Activated T-helper 17 cell treated with anti-CD3 and anti-CD28 coated beads, Interleukin-2, amount 50 U/mL, for 72 hours (primary cell): ENCODE data around the gene TMEM225B. TPM values are rescaled to one million over a fixed set of nuclear protein-coding genes. Genes with fewer than 3 reads are reported as not detected.
"Not testable (repeated sequence)": the region's sequence is repeated elsewhere in the genome, so short reads cannot be mapped to it uniquely, and the experiment has no call there.

Experiments
- ATAC-seq: fragments of 150-1000 bp; cut with Tn5 transposase; replicated peaks from 2 replicates; pipeline ENCODE4 v1.10.0; 2021; ENCODE audit warnings: mild to moderate bottlenecking, moderate library complexity
- H3K27ac Mint-ChIP-seq: one replicate; pipeline ENCODE4 v1.8.0; 2022; ENCODE audit warnings: mixed read lengths
- H3K27me3 Mint-ChIP-seq: one replicate; pipeline ENCODE4 v1.8.0; 2022; ENCODE audit warnings: mixed read lengths
- H3K36me3 Mint-ChIP-seq: one replicate; pipeline ENCODE4 v1.8.0; 2022; ENCODE audit warnings: low read depth, mild to moderate bottlenecking, mixed read lengths
- H3K4me1 Mint-ChIP-seq: one replicate; pipeline ENCODE4 v1.8.0; 2022; ENCODE audit warnings: mixed read lengths
- H3K4me3 Mint-ChIP-seq: one replicate; pipeline ENCODE4 v1.8.0; 2022; ENCODE audit warnings: mild to moderate bottlenecking, mixed read lengths
- H3K9me3 Mint-ChIP-seq: one replicate; pipeline ENCODE4 v1.8.0; 2022; ENCODE audit warnings: mixed read lengths
- total RNA-seq, 2 donors: library from RNA; stranded (reverse); gene quantifications; one replicate each; pipeline ENCODE4 v1.2.3, GENCODE V29; 2022

Gene TMEM225B
- total RNA-seq, 2 donors from 2014 or later = 0.86 to 4.4 TPM

DNA sequence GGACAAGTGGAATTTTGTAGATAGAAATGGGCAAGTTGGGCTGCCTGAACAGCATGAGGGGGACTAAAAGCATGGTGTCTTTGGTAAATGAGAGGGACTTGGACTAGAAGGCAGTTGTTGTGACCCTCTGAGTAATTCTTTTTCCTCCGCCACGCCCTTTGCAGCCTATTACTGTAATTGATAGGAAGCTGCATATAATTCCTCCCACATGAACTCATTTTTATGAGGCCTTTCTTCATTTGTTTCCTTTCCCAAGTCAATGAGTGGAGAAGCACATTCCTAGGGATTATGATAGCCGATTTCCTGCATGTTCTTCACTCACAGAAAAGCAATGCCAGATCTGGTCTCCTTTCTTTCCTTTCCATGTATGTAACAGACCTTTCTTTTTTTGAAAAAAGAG lies 46.4 kb downstream of the TMEM225B start:
- peaks cover 36% of the 10 kb centered on the region for H3K4me1 Mint-ChIP-seq
- no peak overlapping the region for H3K4me3 Mint-ChIP-seq
- ATAC-seq = no peak
- no peak overlapping the region for H3K27ac Mint-ChIP-seq
- no peaks in the 10 kb centered on the region for H3K9me3 Mint-ChIP-seq
- H3K36me3 Mint-ChIP-seq = peaks cover 80% of the 10 kb centered on the region
- no peaks in the 10 kb centered on the region for H3K27me3 Mint-ChIP-seq

GRCh38 chr7:99645590-99645989 lies 47.5 kb downstream of the TMEM225B start:
- Mint-ChIP-seq H3K9me3 (no peaks in the 10 kb centered on the region), H3K27ac (no peak overlapping the region), H3K36me3 (peaks cover 78% of the 10 kb centered on the region), H3K27me3 (no peaks in the 10 kb centered on the region), H3K4me3 (no peak overlapping the region), H3K4me1 (peaks cover 31% of the 10 kb centered on the region)
- ATAC-seq = no peak

DNA sequence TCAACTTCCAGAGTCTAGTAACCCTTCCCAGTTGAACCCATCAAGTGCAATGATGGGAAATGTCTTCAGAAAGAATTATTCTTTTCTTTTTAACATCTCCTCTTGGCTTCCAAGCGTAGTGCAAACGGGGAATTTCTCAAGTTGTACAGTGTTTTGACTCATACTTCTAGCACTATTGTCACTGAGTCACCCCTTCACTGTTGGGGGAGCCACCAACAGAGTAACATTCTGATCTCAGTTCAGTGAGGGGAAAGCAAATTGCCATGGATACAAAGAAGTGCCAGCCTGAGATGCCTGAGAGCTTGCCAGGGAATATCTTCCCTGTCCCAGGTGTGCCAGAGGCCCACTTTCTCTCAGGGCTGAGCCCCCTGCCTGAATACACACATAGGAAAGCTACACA lies 50.8 kb downstream of the TMEM225B start:
- H3K27ac Mint-ChIP-seq = peak overlapping the region; percentile 47
- H3K27me3 Mint-ChIP-seq = no peaks in the 10 kb centered on the region
- peaks cover 3% of the 10 kb centered on the region for H3K9me3 Mint-ChIP-seq
- no peak overlapping the region for H3K4me3 Mint-ChIP-seq
- H3K4me1 Mint-ChIP-seq = peaks cover 12% of the 10 kb centered on the region
- peaks cover 58% of the 10 kb centered on the region for H3K36me3 Mint-ChIP-seq
- ATAC-seq = peak; percentile 92

GRCh38 chr7:99651290-99651689 lies 53.2 kb downstream of the TMEM225B start:
- peaks cover 3% of the 10 kb centered on the region for H3K9me3 Mint-ChIP-seq
- H3K27me3 Mint-ChIP-seq = no peaks in the 10 kb centered on the region

GRCh38 chr7:99652671-99653070 lies 54.6 kb downstream of the TMEM225B start:
- Mint-ChIP-seq H3K27me3 (no peaks in the 10 kb centered on the region), H3K36me3 (peaks cover 22% of the 10 kb centered on the region), H3K4me3 (no peak overlapping the region), H3K4me1 (peaks cover 6% of the 10 kb centered on the region), H3K27ac (no peak overlapping the region), H3K9me3 (peaks cover 3% of the 10 kb centered on the region)
- ATAC-seq = no peak

More at GRCh38 chr7:99651290-99651689, 53.2 kb downstream of the TMEM225B start:
- Mint-ChIP-seq H3K4me1 (peaks cover 12% of the 10 kb centered on the region), H3K4me3 (no peak overlapping the region), H3K36me3 (peaks cover 33% of the 10 kb centered on the region), H3K27ac (no peak overlapping the region)
- ATAC-seq = no peak

GRCh38 chr7:99653269-99653668 lies 55.2 kb downstream of the TMEM225B start:
- not testable (repeated sequence) for ATAC-seq, H3K27ac Mint-ChIP-seq, H3K9me3 Mint-ChIP-seq, H3K4me3 Mint-ChIP-seq, H3K4me1 Mint-ChIP-seq, H3K27me3 Mint-ChIP-seq
- peaks cover 19% of the 10 kb centered on the region for H3K36me3 Mint-ChIP-seq

- Mint-ChIP-seq H3K9me3 (peaks cover 5% of the 10 kb centered on the region), H3K27me3 (no peaks in the 10 kb centered on the region), H3K4me3 (no peak overlapping the region), H3K27ac (no peak overlapping the region), H3K36me3 (peaks cover 16% of the 10 kb centered on the region), H3K4me1 (no peaks in the 10 kb centered on the region)
- no peak for ATAC-seq
Measured at GRCh38 chr7:99653754-99654153, 55.7 kb downstream of the TMEM225B start.

DNA sequence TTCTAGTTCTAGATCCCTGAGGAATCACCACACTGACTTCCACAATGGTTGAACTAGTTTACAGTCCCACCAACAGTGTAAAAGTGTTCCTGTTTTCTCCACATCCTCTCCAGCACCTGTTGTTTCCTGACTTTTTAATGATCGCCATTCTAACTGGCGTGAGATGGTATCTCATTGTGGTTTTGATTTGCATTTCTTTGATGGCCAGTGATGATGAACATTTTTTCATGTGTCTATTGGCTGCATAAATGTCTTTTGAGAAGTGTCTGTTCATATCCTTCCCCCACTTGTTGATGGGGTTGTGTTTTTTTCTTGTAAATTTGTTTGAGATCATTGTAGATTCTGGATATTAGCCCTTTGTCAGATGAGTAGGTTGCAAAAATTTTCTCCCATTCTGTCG lies 56.6 kb downstream of the TMEM225B start:
- not testable (repeated sequence) for H3K27me3 Mint-ChIP-seq, H3K4me3 Mint-ChIP-seq, H3K27ac Mint-ChIP-seq, H3K4me1 Mint-ChIP-seq, H3K9me3 Mint-ChIP-seq, ATAC-seq
- H3K36me3 Mint-ChIP-seq = peaks cover 16% of the 10 kb centered on the region

- not testable (repeated sequence) for H3K4me3 Mint-ChIP-seq, H3K4me1 Mint-ChIP-seq, H3K27ac Mint-ChIP-seq, H3K9me3 Mint-ChIP-seq, ATAC-seq, H3K27me3 Mint-ChIP-seq
- peaks cover 17% of the 10 kb centered on the region for H3K36me3 Mint-ChIP-seq
Measured at GRCh38 chr7:99657879-99658278, 59.8 kb downstream of the TMEM225B start.

Other genes starting within 250 kb of the TMEM225B start
- gene ARPC1B, start 223.5 kb upstream of the TMEM225B start, total RNA-seq = 100 to 1,000 TPM; 223 to 410 TPM
- 100 to 1,000 TPM in 1 of 2 donors, 10 to 100 TPM in 1; 73.7 to 129 TPM for gene PDAP1, start 189.7 kb upstream of the TMEM225B start, total RNA-seq
- gene BUD31, start 189.3 kb upstream of the TMEM225B start, total RNA-seq = 100 to 1,000 TPM in 1 of 2 donors, 10 to 100 TPM in 1; 96.1 to 138 TPM
- gene PTCD1, start 159.5 kb upstream of the TMEM225B start, total RNA-seq = 1 to 10 TPM; 4.3 to 5.4 TPM
- gene CPSF4, start 159.3 kb upstream of the TMEM225B start, total RNA-seq = 10 to 100 TPM; 36.8 to 38.9 TPM
- 100 to 1,000 TPM; 251 to 460 TPM for gene ATP5MF, start 132.1 kb upstream of the TMEM225B start, total RNA-seq
- 10 to 100 TPM; 32.0 to 46.7 TPM for gene ZNF789, start 125.4 kb upstream of the TMEM225B start, total RNA-seq
- 10 to 100 TPM; 28.9 to 36.5 TPM for gene ZNF394, start 98.0 kb upstream of the TMEM225B start, total RNA-seq
- gene ZKSCAN5, start 93.6 kb upstream of the TMEM225B start, total RNA-seq = 10 to 100 TPM; 11.5 to 12.2 TPM
- 1 to 10 TPM; 2.7 to 5.5 TPM for gene FAM200A, start 46.2 kb upstream of the TMEM225B start, total RNA-seq
- gene ZNF655, start 39.6 kb upstream of the TMEM225B start, total RNA-seq = 10 to 100 TPM; 79.2 to 98.5 TPM
- 10 to 100 TPM; 25.0 to 58.4 TPM for gene ZSCAN25, start 18.7 kb downstream of the TMEM225B start, total RNA-seq
- under 1 TPM in 1 of 2 donors, not detected in 1; 0.15 TPM for gene CYP3A5, start 81.7 kb downstream of the TMEM225B start, total RNA-seq
- gene CYP3A7, start 136.9 kb downstream of the TMEM225B start, total RNA-seq = not detected
- not detected for gene CYP3A4, start 185.9 kb downstream of the TMEM225B start, total RNA-seq
- gene CYP3A43, start 229.7 kb downstream of the TMEM225B start, total RNA-seq = under 1 TPM in 1 of 2 donors, not detected in 1; 0.87 TPM